Lower leg skin (tissue), 3 donors: ENCODE data around the gene TOP1.

Source experiments
- POLR2A ChIP-seq, 2 donors: fragments of 450-650 bp; IDR thresholded peaks; one replicate each; pipeline ENCODE4 v1.6.1; 2016 to 2017; ENCODE audit warnings: antibody characterized with exemption in 2 of 2, mild to moderate bottlenecking in 1 of 2, moderate library complexity in 1 of 2
- TF ChIP-seq, protein P1 (sequence below), 3 donors: fragments of 450-650 bp; IDR thresholded peaks; one replicate each; pipeline ENCODE4 v1.5.1; 2016; ENCODE audit warnings: antibody characterized with exemption in 3 of 3, mild to moderate bottlenecking in 3 of 3, moderate library complexity in 2 of 3

DNA sequence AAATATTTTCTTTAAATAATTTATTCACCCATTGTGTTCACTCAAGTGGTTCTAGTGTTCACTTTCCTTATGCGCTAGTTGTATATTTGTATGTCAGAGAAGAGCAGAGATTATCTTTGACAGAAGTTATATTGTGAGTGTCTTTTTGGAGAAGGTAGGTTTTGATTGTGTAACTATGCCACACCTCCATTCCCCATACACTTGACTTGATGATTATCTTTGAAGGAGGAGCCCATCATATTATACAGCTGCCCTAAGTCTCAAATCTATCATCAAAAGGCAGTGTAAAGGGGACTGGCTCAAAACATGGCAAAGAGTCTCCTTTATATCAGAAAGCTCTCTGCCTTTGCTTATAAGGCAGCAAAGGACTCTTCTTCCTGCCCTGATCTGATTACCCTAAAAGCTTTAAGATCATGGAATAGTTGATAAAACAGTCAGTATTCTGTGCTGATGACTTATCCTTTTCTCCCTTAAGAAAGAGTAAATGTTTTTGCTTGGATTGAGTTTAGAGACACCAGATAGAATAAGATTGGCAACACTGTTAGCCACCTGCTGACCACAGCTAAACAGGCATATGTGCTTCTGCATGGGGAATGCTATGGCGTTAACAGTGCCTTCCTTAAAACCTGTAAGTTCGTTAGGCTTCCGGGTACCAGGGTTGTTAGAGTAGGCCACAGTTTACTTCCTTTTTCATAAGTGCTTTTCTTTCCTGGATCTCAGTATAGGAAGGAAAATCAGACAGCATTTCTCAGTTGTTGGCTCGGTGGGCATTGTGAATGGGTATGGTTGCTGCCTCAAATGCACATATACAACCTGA is 22.6 kb downstream of the TOP1 start:
- TF ChIP-seq, protein P1, sequence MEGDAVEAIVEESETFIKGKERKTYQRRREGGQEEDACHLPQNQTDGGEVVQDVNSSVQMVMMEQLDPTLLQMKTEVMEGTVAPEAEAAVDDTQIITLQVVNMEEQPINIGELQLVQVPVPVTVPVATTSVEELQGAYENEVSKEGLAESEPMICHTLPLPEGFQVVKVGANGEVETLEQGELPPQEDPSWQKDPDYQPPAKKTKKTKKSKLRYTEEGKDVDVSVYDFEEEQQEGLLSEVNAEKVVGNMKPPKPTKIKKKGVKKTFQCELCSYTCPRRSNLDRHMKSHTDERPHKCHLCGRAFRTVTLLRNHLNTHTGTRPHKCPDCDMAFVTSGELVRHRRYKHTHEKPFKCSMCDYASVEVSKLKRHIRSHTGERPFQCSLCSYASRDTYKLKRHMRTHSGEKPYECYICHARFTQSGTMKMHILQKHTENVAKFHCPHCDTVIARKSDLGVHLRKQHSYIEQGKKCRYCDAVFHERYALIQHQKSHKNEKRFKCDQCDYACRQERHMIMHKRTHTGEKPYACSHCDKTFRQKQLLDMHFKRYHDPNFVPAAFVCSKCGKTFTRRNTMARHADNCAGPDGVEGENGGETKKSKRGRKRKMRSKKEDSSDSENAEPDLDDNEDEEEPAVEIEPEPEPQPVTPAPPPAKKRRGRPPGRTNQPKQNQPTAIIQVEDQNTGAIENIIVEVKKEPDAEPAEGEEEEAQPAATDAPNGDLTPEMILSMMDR (IDR thresholded peaks at IDR 0.05) = no peak
- no peak for TF ChIP-seq POLR2A (IDR thresholded peaks at IDR 0.05)
